K562 (cell line): ENCODE data around the gene ITGA7. TPM values are rescaled to one million over a fixed set of nuclear protein-coding genes. Genes with fewer than 3 reads are reported as not detected.

Source experiments
- HCFC1 ChIP-seq: IDR thresholded peaks from 2 replicates; pipeline ENCODE4 v1.6.1; 2012; ENCODE audit warnings: low read depth, low read length, improper control_type of control experiment
- HDAC2 ChIP-seq: fragments of 450-650 bp; IDR thresholded peaks from 2 replicates; pipeline ENCODE4 v1.6.1; 2016; ENCODE audit warnings: mild to moderate bottlenecking
- MAFG ChIP-seq: fragments of 450-650 bp; conservative IDR thresholded peaks from 2 replicates; pipeline ENCODE4 v1.6.1; 2016; ENCODE audit warnings: missing genetic modification characterization, missing compliant biosample characterization
- MECOM ChIP-seq: fragments of 250-450 bp; sonication (Bioruptor Pico); IDR thresholded peaks from 2 replicates; pipeline ENCODE4 v1.8.0; 2022; ENCODE audit warnings: inconsistent platforms
- MYBL2 ChIP-seq, 2 experiments: fragments of 450-650 bp in 1 of 2; sonication (generic) in 1 of 2; formaldehyde crosslinking in 1 of 2; IDR thresholded peaks; 2 replicates each; pipeline versions ENCODE4 v1.6.1 to v1.8.1; 2017 to 2022; ENCODE audit warnings: borderline replicate concordance in 1 of 2, inconsistent platforms in 1 of 2, low read depth in 1 of 2, mild to moderate bottlenecking in 1 of 2, missing genetic modification reagents in 1 of 2, moderate library complexity in 1 of 2
- PPARD ChIP-seq: fragments of 250-450 bp; sonication (Bioruptor Pico); IDR thresholded peaks from 2 replicates; pipeline ENCODE4 v1.8.0; 2022; ENCODE audit warnings: inconsistent platforms, mild to moderate bottlenecking, moderate library complexity
- TFE3 ChIP-seq: fragments of 450-650 bp; formaldehyde crosslinking; IDR thresholded peaks from 2 replicates; pipeline ENCODE4 v1.4.0; 2020; ENCODE audit warnings: mild to moderate bottlenecking, mixed read lengths
- ZBTB1 ChIP-seq: sonication (generic); formaldehyde crosslinking; IDR thresholded peaks from 2 replicates; pipeline ENCODE4 v1.8.1; 2023; ENCODE audit warnings: missing genetic modification reagents, low read depth, mild to moderate bottlenecking, borderline replicate concordance
- polyA plus RNA-seq, 8 experiments: library from polyadenylated mRNA; depleted of rRNA in 4 of 8; stranded (reverse) in 5 of 8; unstranded in 3 of 8; fragments of >200 nt; fragmentation: Nextera tagmentation in 2 of 8; fragmentation: Illumina TruSeq in 1 of 8; extraction: Ambion mirVana in 2 of 8; extraction: Trizol in 1 of 8; gene quantifications; 2 replicates each; pipeline versions ENCODE4 v1.2.1 to v1.2.3, GENCODE V29; 2011 to 2014; ENCODE audit warnings: inconsistent platforms in 1 of 8, missing spikeins in 1 of 8
- total RNA-seq, 7 experiments: library from RNA; depleted of rRNA in 6 of 7; stranded (reverse); fragments of >200 nt in 6 of 7; fragmentation: Illumina TruSeq in 2 of 7; extraction: Trizol in 2 of 7; gene quantifications; 2 replicates each; pipeline versions ENCODE4 v1.2.1 to v1.2.3, GENCODE V29; 2011 to 2021; ENCODE audit warnings: low replicate concordance in 1 of 7
- TF ChIP-seq, protein P1 (sequence below): fragments of 450-650 bp; formaldehyde crosslinking; IDR thresholded peaks from 2 replicates; pipeline ENCODE4 v1.4.0; 2020; ENCODE audit warnings: mild to moderate bottlenecking, moderate library complexity
- TF ChIP-seq, protein P2 (sequence below): fragments of 450-650 bp; IDR thresholded peaks from 2 replicates; pipeline ENCODE4 v1.6.1; 2016; ENCODE audit warnings: mild to moderate bottlenecking
- TF ChIP-seq, protein P3 (sequence below), 2 experiments: fragments of 450-650 bp; IDR thresholded peaks; 2 replicates each; pipeline ENCODE4 v1.6.1; 2016; ENCODE audit warnings: mild to moderate bottlenecking in 2 of 2, borderline replicate concordance in 1 of 2, low read depth in 1 of 2, moderate library complexity in 1 of 2

Gene ITGA7
- total and polyA plus RNA-seq, 9 of the 15 experiments (the other 6 are each of a cell fraction or from before 2014, with no cell fraction given): 0.11 to 2.3 (median 0.56) TPM; not detected in 1

DNA sequence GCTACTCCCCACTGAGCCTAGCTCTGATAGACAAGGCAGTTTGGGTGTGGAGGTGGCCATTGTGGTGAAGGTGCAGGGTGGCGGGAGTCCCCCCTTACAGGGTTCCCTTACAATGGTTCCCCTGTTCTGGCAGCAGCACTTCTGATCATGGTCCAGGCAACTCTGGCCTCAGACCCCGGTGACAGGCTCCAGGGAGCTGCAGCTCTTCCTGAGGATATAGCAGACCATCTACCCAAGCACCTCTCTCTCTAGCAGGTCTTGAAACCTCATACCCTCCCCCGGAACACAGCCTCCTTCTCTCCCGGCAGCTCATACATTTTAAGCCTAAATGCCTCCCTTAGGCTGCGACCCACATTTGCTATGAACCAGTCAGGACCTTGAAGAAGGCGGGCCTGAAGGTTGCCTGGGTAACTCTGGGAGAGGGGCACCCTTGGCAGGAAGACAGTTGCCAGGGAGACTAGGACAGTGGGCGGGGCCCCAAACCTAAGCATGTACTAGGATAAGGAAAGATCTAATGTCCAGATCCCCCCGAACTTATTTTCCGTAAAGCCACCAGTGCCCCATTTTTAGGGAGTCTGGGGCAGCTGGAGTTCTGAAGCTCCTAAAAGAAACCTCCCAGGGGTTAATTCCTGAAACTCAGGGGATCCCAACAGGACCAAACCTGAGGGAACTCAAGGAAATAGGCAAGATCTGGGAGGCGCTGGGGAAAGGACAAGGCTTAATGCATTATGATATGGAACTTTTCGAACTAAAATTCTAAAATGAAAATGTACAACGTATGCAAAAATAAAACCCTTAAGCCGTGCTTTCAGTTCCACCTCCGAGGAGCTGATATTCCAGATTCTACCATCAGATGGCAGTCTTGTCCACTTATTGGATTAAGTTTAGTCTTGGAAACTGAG is 30.7 kb upstream of the ITGA7 start (continued):
- TF ChIP-seq MYBL2 (IDR thresholded peaks at IDR 0.05; ENCODE audit: low read depth): no peak
- no peak for TF ChIP-seq MYBL2 (CRISPR knock-in tag; IDR thresholded peaks at IDR 0.05; ENCODE audit: borderline replicate concordance)
- peak; percentile 91 for TF ChIP-seq MAFG (tag)
- TF ChIP-seq, protein P1, sequence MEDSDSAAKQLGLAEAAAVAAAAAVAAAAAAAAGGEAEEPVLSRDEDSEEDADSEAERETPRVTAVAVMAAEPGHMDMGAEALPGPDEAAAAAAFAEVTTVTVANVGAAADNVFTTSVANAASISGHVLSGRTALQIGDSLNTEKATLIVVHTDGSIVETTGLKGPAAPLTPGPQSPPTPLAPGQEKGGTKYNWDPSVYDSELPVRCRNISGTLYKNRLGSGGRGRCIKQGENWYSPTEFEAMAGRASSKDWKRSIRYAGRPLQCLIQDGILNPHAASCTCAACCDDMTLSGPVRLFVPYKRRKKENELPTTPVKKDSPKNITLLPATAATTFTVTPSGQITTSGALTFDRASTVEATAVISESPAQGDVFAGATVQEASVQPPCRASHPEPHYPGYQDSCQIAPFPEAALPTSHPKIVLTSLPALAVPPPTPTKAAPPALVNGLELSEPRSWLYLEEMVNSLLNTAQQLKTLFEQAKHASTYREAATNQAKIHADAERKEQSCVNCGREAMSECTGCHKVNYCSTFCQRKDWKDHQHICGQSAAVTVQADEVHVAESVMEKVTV (CRISPR knock-in tag): peak; percentile 85
- TF ChIP-seq ZBTB1 (CRISPR knock-in tag): no peak
- no peak for TF ChIP-seq PPARD
- TF ChIP-seq, protein P2, sequence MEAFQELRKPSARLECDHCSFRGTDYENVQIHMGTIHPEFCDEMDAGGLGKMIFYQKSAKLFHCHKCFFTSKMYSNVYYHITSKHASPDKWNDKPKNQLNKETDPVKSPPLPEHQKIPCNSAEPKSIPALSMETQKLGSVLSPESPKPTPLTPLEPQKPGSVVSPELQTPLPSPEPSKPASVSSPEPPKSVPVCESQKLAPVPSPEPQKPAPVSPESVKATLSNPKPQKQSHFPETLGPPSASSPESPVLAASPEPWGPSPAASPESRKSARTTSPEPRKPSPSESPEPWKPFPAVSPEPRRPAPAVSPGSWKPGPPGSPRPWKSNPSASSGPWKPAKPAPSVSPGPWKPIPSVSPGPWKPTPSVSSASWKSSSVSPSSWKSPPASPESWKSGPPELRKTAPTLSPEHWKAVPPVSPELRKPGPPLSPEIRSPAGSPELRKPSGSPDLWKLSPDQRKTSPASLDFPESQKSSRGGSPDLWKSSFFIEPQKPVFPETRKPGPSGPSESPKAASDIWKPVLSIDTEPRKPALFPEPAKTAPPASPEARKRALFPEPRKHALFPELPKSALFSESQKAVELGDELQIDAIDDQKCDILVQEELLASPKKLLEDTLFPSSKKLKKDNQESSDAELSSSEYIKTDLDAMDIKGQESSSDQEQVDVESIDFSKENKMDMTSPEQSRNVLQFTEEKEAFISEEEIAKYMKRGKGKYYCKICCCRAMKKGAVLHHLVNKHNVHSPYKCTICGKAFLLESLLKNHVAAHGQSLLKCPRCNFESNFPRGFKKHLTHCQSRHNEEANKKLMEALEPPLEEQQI: no peak
- no peak for TF ChIP-seq MECOM (CRISPR knock-in tag)
- TF ChIP-seq HDAC2: no peak
- no peak for TF ChIP-seq TFE3 (CRISPR knock-in tag)
- TF ChIP-seq, protein P3, sequence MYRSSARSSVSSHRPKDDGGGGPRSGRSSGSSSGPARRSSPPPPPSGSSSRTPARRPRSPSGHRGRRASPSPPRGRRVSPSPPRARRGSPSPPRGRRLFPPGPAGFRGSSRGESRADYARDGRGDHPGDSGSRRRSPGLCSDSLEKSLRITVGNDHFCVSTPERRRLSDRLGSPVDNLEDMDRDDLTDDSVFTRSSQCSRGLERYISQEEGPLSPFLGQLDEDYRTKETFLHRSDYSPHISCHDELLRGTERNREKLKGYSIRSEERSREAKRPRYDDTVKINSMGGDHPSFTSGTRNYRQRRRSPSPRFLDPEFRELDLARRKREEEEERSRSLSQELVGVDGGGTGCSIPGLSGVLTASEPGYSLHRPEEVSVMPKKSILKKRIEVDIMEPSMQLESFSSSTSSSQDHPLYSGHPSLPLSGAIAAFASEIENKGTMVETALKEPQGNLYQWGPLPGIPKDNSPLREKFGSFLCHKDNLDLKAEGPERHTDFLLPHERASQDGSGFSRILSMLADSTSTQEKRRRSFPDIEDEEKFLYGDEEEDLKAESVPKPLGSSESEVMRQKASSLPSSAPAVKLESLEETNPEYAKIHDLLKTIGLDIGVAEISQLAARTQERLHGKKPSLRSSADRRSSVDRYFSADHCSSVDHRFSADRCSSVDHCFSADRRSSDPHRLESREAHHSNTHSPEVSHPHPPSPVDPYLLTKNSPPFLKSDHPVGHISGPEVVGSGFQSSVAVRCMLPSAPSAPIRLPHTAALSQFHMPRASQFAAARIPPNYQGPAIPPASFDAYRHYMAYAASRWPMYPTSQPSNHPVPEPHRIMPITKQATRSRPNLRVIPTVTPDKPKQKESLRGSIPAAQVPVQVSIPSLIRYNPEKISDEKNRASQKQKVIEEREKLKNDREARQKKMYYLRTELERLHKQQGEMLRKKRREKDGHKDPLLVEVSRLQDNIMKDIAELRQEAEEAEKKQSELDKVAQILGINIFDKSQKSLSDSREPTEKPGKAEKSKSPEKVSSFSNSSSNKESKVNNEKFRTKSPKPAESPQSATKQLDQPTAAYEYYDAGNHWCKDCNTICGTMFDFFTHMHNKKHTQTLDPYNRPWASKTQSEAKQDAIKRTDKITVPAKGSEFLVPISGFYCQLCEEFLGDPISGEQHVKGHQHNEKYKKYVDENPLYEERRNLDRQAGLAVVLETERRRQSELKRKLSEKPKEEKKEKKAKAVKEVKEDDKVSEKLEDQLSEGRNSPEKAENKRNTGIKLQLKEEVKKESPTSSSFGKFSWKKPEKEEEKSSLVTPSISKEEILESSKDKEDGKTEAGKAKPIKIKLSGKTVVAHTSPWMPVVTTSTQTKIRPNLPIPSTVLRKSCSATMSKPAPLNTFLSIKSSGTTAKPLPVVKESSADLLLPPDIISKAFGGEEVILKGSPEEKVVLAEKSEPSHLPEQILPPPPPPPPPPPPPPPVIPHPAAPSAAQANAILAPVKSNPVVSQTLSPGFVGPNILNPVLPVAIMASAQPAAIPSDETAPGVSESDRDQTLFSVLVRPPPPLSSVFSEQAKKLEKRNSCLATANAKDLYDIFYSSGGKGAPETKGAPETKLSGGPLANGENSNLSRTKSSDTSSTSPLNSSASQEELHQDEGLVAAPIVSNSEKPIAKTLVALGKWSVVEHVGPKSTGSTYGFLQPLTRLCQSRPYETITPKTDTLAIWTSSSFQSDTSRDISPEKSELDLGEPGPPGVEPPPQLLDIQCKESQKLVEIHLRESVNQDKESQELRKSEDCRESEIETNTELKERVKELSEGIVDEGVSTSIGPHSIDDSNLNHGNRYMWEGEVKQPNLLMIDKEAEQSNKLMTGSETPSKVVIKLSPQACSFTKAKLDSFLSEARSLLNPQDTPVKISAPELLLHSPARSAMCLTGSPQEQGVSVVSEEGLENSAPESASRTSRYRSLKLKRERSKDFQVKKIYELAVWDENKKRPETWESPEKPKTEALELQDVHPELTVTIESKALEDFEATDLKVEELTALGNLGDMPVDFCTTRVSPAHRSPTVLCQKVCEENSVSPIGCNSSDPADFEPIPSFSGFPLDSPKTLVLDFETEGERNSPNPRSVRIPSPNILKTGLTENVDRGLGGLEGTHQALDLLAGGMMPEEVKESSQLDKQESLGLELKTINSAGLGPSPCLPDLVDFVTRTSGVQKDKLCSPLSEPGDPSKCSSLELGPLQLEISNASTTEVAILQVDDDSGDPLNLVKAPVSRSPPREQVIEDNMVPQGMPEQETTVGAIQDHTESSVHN (IDR thresholded peaks at IDR 0.05; ENCODE audit: borderline replicate concordance in 1 of 2, low read depth in 1 of 2): no peak
- TF ChIP-seq HCFC1: no peak
